NCI-H1930 (cell line): ENCODE measurements around the gene RSPH10B.
"Not testable (repeated sequence)": the region's sequence is repeated elsewhere in the genome, so short reads cannot be mapped to it uniquely, and the experiment has no call there.

Source experiments
- DNase-seq, 2 experiments: peaks; one replicate each; lab custom pipeline; 2025; lab: John Stamatoyannopoulos, UW

The RSPH10B gene

GRCh38 chr7:5970347-5970911 lies at the start of gene RSPH10B:
Gene RSPH10B, minus strand, starts transcription at chr7:5970689. Its CDS starts 3,573 bp downstream, at chr7:5967116.
- not testable (repeated sequence) for DNase-seq

DNA sequence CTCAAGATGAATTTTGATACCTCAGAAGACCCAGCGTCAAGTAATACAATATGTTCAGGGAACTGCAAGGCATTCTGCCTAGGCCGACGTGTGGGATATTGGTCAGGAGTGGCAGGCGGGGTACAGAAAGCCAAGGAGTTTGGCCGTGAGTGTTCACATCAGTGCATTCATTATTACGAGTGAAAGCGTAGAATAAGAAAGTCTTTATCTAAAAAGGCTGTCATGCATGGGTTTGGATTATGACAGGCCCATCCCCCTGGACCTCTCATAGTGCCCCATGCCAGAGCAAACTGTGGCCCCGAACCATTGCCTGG lies 46.1 kb upstream of the RSPH10B start:
- no peak for DNase-seq

GRCh38 chr7:6015917-6016652 lies 45.6 kb upstream of the RSPH10B start:
- peak in 1 of 2 experiments; percentile 75 for DNase-seq

- DNase-seq = no peak
These were observed 42.0 kb upstream of the RSPH10B start for GRCh38 chr7:6012355-6013104.

GRCh38 chr7:6011541-6011940 lies 41.1 kb upstream of the RSPH10B start:
- DNase-seq = no peak

- DNase-seq = not testable (repeated sequence)
These were observed 39.9 kb upstream of the RSPH10B start for GRCh38 chr7:6010370-6010769.

DNA sequence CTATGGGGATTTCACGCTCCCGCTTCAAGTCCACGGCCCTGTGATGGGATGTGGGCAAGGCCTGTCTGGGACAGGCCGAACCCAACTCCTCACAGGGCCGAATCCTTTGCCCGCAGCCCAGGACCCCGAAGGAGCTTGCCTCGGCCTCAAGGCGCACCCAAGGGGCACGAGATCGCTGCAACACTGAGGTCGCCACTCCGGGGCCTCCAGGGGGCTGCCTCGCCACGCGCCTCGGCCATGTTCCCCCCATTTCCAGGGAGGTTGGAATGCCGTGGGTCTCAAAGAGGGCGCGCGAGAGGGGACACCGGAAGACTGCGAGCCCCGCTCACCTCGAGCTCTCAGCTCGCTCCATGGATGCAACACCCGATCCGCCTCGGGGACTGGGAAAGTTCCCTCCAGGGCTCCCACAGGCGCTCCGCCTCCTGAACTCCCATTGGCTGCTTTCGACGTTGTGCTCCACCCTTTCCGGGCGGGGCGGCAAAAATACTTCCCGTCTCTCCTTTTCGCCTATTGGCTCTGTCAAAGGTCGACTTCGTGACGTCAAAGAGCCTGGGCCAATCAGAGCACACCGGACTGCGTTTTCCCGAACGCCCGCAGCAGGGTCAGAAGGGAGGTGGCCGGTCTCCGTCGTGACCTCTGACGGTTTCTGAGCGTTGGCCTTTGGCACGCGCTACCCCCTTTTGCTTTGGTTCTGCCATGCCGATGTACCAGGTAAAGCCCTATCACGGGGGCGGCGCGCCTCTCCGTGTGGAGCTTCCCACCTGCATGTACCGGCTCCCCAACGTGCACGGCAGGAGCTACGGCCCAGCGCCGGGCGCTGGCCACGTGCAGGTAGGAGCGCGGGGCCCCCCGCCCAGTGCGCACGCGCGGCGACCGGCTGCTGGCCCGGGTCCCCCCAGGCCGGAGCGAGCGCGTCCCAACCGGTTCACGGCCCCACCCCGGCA lies 38.5 kb upstream of the RSPH10B start, which contains the start of the genes AIMP2 and PMS2:
AIMP2 (plus strand) TSS at position 605 of the 944 bp plus-strand sequence; CDS start at position 697, 92 bp downstream.
PMS2 (minus strand) TSS at position 382 of the 944 bp plus-strand sequence; CDS start at position 352, 30 bp downstream.
- DNase-seq = peak; percentile 96 to 98

DNA sequence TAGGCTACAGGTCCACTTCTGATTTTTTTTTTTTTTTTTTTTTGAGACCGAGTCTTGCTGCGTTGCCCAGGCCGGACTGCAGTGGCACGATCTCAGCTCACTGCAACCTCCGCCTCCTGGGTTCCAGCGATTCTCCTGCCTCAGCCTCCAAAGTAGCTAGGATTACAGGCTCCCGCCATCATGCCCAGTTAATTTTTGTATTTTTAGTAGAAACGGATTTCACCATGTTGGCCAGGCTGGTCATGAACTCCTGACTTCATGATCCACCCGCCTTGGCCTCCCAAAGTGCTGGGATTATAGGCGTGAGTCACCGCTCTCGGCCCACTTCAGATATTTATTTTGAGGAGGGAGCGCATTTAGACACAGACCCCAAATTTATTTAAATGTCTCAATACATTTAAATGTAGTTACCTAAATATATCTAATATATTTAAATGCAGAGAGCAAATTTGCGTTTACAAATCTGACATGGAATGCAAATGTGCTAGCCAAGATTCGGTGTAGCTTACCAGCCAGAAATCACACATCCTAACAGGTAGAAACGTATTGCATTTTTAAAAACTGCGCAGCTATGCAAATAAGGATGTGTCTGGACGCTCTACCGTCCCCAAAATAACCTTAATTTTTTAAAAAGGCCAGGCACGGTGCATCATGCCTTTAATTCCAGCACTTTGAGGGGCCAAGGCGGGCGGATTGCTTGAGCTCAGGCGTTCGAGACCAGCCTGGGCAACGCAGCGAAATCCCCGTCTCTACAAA lies 37.5 kb upstream of the RSPH10B start:
- not testable (repeated sequence) for DNase-seq

DNA sequence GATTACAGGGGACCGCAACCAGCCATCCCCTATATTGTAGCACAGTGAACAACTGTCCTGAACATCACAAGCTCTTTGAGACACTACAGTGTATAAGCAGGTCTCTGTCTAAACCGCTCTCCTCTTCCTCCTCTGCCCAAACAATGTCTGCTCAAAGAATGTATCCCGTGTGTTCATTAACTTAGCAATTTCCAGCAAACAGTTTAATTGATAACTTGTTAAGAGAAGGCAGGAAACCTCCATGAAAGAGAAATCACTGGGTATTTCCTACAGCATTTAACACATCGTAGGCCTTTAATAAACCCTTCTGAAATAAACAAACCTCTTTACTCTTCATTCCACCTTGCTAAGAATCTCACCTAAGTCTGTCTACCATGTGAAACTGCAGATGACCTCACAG lies 36.9 kb upstream of the RSPH10B start:
- DNase-seq = no peak

- peak in 1 of 2 experiments; percentile 25 for DNase-seq
These were observed 26.8 kb upstream of the RSPH10B start for GRCh38 chr7:5997210-5997808.

DNA sequence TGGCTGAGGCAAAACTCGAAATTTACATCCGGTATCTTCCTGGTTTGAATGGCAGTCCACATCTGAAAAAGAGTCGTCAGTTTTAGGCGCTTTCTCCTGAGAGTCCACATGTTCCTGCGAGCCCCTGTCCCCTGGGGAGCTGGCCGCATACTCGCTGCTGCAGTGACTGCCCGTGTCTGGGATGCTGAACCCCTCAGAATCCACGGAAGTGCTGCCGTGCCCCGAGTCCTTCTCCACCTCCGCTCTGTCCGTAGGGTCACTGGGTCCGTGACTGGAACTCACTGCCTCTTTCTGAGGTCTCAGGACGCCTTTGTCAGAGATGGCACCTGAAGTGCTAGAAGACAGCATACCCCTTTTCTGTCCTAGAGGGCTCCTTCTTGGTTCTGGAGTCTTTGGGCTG lies 16.6 kb upstream of the RSPH10B start:
- not testable (repeated sequence) for DNase-seq

GRCh38 chr7:5979680-5980314 lies 9.3 kb upstream of the RSPH10B start:
- DNase-seq = not testable (repeated sequence)

DNA sequence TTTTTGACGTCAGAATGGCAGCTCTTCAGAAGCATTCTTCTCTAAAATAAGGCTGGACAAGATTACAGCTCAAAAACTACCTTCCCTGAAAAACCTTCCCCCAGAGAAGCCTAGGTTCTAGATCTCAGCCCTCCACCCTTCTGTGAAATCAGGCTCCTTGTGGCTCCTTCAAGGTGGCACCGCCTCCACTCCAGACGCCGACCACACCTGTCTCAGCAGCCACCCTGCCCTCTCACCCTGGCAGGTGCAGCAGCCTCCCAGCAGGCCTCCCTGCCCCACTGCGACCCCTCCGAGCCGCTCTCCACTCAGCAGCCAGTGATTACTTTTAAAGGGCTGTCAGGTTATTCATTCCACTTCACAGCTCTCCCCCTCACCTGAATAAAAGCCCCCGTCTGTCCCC lies 3.1 kb upstream of the RSPH10B start:
- DNase-seq = not testable (repeated sequence)

- not testable (repeated sequence) for DNase-seq
These were observed 6.7 kb downstream of the RSPH10B start for GRCh38 chr7:5963810-5964209.

GRCh38 chr7:5963205-5963604 lies 7.3 kb downstream of the RSPH10B start:
- not testable (repeated sequence) for DNase-seq

- DNase-seq = not testable (repeated sequence)
These were observed 35.5 kb downstream of the RSPH10B start for GRCh38 chr7:5934945-5935450.

- DNase-seq = not testable (repeated sequence)
These were observed 38.4 kb downstream of the RSPH10B start for GRCh38 chr7:5931905-5932644.

DNA sequence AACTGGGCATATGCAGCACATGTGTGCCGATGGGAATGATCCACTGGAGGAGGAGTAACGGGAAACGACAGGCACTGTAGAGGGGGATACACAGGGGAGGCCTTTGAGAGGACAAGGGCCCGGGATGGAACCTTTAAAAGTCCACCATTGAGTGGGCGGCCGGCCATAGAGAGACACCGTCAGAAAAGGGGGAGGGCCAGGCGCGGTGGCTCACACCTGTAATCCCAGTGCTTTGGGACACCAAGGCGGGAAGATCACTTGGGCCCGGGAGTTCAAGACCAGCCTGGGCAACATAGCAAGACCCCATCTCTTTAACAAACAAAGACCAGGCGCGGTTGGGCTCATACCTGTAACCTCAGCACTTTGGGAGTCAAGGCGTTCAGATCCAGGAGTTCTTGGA lies 39.2 kb downstream of the RSPH10B start:
- not testable (repeated sequence) for DNase-seq

- DNase-seq = not testable (repeated sequence)
These were observed 40.2 kb downstream of the RSPH10B start for GRCh38 chr7:5930290-5930689.
